ENCODE data around the gene SLC35E1.

The SLC35E1 gene

GRCh38 chr19:16572332-16573211, at the start of gene SLC35E1:
Gene SLC35E1 (minus strand): TSS chr19:16572415. CDS start chr19:16572364, 51 bp downstream.
- DNase-seq = peak; percentile 89 to 96 (median 90)

GRCh38 chr19:16621165-16621800, 49.1 kb upstream of the SLC35E1 start:
- no peak for DNase-seq

- DNase-seq = no peak
Observed at GRCh38 chr19:16620584-16620983, 48.4 kb upstream of the SLC35E1 start.

GRCh38 chr19:16620018-16620417, 47.8 kb upstream of the SLC35E1 start:
- DNase-seq = no peak

- no peak for DNase-seq
Observed at GRCh38 chr19:16619457-16619856, 47.2 kb upstream of the SLC35E1 start.

GRCh38 chr19:16618248-16618647, 46.0 kb upstream of the SLC35E1 start:
- DNase-seq = no peak

- DNase-seq = no peak
Observed at GRCh38 chr19:16615808-16616207, 43.6 kb upstream of the SLC35E1 start.

GRCh38 chr19:16614941-16615340, 42.7 kb upstream of the SLC35E1 start:
- no peak for DNase-seq

GRCh38 chr19:16613841-16614240, 41.6 kb upstream of the SLC35E1 start:
- no peak for DNase-seq

GRCh38 chr19:16612636-16613035, 40.4 kb upstream of the SLC35E1 start:
- DNase-seq = no peak

- DNase-seq = peak in 1 of 3 experiments; percentile 33
Observed at GRCh38 chr19:16611121-16611520, 38.9 kb upstream of the SLC35E1 start.

- DNase-seq = no peak
Observed at GRCh38 chr19:16609511-16610200, 37.4 kb upstream of the SLC35E1 start.

GRCh38 chr19:16608290-16608739, 36.1 kb upstream of the SLC35E1 start:
- no peak for DNase-seq

GRCh38 chr19:16607819-16608218, 35.6 kb upstream of the SLC35E1 start:
- DNase-seq = no peak

GRCh38 chr19:16605553-16605994, 33.4 kb upstream of the SLC35E1 start:
- peak in 1 of 3 experiments; percentile 9 for DNase-seq

GRCh38 chr19:16605115-16605514, 32.9 kb upstream of the SLC35E1 start:
- no peak for DNase-seq

GRCh38 chr19:16604615-16605014, 32.4 kb upstream of the SLC35E1 start:
- no peak for DNase-seq

- no peak for DNase-seq
Observed at GRCh38 chr19:16603090-16603489, 30.9 kb upstream of the SLC35E1 start.

GRCh38 chr19:16601378-16602052, 29.3 kb upstream of the SLC35E1 start:
- no peak for DNase-seq

- DNase-seq = no peak
Observed at GRCh38 chr19:16600824-16601223, 28.6 kb upstream of the SLC35E1 start.

GRCh38 chr19:16599655-16600346, 27.6 kb upstream of the SLC35E1 start:
- DNase-seq = no peak

GRCh38 chr19:16598848-16599247, 26.6 kb upstream of the SLC35E1 start:
- no peak for DNase-seq

Measured in NCI-H1417 (cell line).